Putamen (tissue), 1 donor: Measurements from ENCODE around the gene AGT.
A peak's percentile ranks its signal among the peaks of the same experiment; 100 is the strongest.
"Not testable (repeated sequence)": the region's sequence is repeated elsewhere in the genome, so short reads cannot be mapped to it uniquely, and the experiment has no call there.

Source experiments
- DNase-seq: peaks from one replicate; pipeline ENCODE4 v3.0.0-alpha.2; 2016; ENCODE audit warnings: low spot score

AGT gene

GRCh38 chr1:230691615-230692014 is 22.3 kb downstream of the AGT start:
- DNase-seq = no peak

GRCh38 chr1:230690101-230690500 is 23.8 kb downstream of the AGT start:
- no peak for DNase-seq

GRCh38 chr1:230686747-230687146 is 27.2 kb downstream of the AGT start:
- DNase-seq = no peak

DNA sequence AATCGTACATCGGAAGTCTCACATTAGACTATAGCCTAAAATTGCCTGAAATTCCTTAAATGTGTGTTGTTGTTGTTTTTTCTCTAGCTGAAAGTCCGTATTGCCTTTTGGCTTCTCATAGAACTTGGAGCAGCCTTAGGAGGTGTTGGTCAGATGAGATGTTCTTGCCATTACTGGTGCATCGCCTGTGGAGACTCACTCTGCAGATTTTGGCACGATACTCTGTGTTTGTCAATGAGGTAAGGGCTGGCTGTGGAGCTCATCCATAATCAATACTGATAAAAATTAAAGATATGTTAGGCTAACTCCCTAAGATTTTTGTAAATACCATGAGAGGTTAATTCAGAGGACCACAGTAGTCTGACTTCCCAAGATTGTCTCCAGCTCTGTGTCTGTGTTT is 28.9 kb downstream of the AGT start:
- DNase-seq = no peak

DNA sequence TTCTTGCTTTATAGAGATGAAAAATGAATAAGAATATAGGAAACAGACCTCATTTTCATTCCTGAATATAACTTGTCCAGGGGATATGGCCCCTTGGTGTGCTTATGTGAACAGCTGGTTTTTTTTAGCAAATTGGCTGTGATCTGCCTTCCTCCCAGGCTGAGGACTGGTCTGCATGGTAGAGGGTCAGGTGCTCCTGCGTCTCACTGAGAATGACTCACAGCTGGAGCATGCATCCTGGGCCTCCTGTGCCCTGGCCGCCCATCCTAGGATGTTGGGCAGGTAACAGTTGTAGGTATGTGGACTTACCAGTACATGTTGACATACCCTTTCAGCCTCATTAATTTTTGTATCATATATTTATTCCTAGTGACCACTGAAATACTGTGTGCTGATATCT is 29.8 kb downstream of the AGT start:
- DNase-seq = no peak

- no peak for DNase-seq
These were observed 30.9 kb downstream of the AGT start for GRCh38 chr1:230682882-230683610.

- DNase-seq = no peak
These were observed 31.6 kb downstream of the AGT start for GRCh38 chr1:230682274-230682673.

GRCh38 chr1:230681599-230681998 is 32.3 kb downstream of the AGT start:
- no peak for DNase-seq

DNA sequence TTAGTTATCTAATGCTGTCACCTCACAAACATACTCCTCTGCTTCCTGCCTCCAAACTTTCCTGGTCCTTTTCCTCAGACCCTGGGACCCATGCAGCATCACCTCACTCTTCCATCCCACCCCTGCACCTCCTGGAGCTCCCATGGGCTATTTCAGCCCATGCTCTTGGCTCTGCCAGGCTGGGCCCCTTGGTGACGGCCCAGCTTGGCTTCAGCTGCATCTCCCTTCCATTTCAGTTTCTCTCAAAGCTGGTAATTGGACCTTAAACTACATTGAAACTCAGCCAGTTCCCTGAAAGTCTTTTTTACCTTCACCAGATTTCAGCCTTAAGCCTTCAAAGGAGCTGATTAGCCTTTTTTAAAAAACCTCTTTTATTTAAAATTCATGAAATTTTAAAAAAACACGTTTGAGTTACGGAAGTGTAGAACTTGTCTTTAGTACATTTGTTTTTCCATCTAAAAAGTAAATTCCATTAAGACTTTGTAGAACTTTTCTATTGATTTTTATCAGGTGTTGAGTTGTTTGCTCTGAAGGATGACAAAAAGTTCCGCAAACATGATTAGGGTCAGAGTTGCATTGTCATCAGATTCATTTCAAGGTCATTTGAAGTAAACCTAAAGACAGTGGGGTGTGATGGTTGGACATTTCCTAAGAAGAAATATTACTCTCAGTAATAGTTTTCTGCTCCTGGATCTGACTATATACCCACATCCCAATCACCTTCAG is 33.5 kb downstream of the AGT start:
- no peak for DNase-seq

- no peak for DNase-seq
These were observed 34.1 kb downstream of the AGT start for GRCh38 chr1:230679825-230680224.

DNA sequence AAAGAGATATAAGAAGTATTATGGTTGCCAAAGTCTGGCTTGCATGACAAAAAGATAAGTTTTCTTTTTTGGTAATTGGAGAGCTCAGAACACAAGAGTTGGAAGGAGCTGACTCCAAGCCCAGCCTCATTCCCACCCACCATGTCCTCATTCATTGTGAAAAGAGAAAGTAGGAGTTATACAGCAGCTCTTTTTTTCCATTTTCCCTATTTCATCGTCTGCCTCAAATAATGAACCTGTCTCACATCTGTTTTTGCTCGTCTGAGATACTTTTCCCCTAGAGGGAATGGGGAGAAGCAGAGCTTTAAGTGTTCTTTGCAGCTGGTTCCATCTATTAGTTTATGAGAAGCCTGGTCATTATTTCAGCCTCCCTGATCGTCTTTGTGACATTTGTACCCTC is 34.7 kb downstream of the AGT start:
- peak; percentile 57 for DNase-seq

- no peak for DNase-seq
These were observed 36.7 kb downstream of the AGT start for GRCh38 chr1:230677200-230677599.

DNA sequence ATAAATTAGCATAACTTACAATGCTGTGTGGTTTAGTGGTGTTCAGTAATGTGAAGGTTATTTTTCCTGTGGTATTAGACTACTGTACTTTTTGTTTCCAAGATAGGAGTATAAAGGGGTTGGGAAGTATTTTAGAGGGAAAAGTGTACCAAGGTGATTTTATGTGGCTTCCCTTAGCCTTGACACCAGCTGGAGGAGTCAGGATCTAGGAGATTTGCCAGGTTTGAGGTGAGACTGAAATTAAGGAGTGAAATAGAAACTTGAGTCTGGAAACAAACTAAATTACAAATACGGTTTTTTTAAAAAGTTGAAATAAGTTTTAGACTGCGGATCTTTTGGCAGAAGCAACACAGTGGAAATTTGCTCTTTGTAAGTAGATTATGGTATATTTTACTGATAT is 39.3 kb downstream of the AGT start:
- DNase-seq = no peak

- no peak for DNase-seq
These were observed 44.4 kb downstream of the AGT start for GRCh38 chr1:230669543-230669942.

GRCh38 chr1:230668227-230668626 is 45.7 kb downstream of the AGT start:
- no peak for DNase-seq

GRCh38 chr1:230661976-230662375 is 51.9 kb downstream of the AGT start:
- no peak for DNase-seq

DNA sequence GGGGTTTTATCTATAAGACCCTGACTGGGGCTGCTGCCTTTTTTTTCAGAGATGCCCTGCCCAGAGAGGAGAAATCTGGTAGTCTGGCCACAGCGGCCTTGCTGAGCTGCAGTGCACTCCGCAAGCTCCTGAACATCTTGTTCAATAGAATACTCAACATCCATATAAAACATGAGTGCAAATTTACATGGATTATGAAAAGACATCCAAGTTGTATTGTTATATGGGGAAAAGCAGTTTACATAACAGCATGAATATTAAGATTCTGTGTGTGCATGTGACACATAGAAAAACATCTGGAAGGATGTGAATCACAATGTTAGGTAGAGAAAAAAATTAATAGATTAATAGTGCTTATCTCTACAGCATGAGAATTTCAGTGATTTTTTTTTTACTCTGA is 55.2 kb downstream of the AGT start:
- DNase-seq = no peak

DNA sequence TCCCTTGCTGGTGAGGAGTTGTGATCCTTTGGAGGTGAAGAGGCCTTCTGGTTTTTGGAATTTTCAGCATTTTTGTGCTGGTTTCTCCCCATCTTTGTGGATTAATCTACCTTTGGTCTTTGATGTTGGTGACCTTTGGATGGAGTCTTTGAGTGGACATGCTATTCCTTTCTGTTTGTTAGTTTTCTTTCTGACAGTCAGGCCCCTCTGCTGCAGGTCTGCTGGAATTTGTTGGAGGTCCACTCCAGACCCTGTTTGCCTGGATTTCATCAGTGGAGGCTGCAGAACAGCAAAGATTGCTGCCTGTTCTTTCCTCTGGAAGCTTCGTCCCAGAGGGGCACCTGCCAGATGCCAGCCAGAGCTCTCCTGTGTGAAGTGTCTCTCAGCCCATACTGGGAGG is 55.8 kb downstream of the AGT start:
- not testable (repeated sequence) for DNase-seq

- DNase-seq = not testable (repeated sequence)
These were observed 57.2 kb downstream of the AGT start for GRCh38 chr1:230656719-230657118.
